HEK293 (cell line): Measurements from ENCODE around the gene AGRN.

Experiments
- CTCF ChIA-PET: fragments of 350-600 bp; formaldehyde crosslinking; extraction: SDS; loops from one replicate; lab custom pipeline; 2021; ENCODE audit warnings: antibody characterized with exemption; lab: Yijun Ruan, JAX
- POLR2A ChIA-PET: fragments of 300-600 bp; formaldehyde crosslinking; extraction: SDS; loops from one replicate; lab custom pipeline; 2020; ENCODE audit warnings: antibody characterized with exemption, inconsistent platforms; lab: Yijun Ruan, JAX
- H3K27ac ChIP-seq: fragments of 200-500 bp; sonication (Bioruptor generic); 2 replicates; pipeline ENCODE4 v1.5.1; 2014; ENCODE audit warnings: low read depth, low read length, control low read depth, inconsistent platforms; ENCODE audit errors: extremely low read depth
- H3K36me3 ChIP-seq, 2 experiments: fragments of 200-500 bp in 1 of 2; sonication (Bioruptor generic) in 1 of 2; 1 replicate in 1 of 2; 2 replicates in 1 of 2; pipeline ENCODE4 v1.5.1; 2014 to 2017; ENCODE audit warnings: inconsistent platforms in 2 of 2, low read length in 2 of 2; ENCODE audit not compliant: control insufficient read depth in 2 of 2, insufficient read depth in 1 of 2
- H3K4me1 ChIP-seq: fragments of 200-500 bp; sonication (Bioruptor generic); 2 replicates; pipeline ENCODE4 v1.5.1; 2014; ENCODE audit warnings: mild to moderate bottlenecking, low read length, inconsistent platforms; ENCODE audit not compliant: control insufficient read depth, insufficient read depth
- H3K4me3 ChIP-seq: 2 replicates; pipeline ENCODE4 v1.5.1; 2011; ENCODE audit warnings: low read depth, mild to moderate bottlenecking, control low read depth, low read length, moderate library complexity
- H3K9me3 ChIP-seq: fragments of 200-500 bp; sonication (Bioruptor generic); 2 replicates; pipeline ENCODE4 v1.5.1; 2014; ENCODE audit warnings: low read depth, low read length, inconsistent platforms; ENCODE audit not compliant: control insufficient read depth, insufficient read depth
- GLIS2 ChIP-seq: fragments of 450-650 bp; formaldehyde crosslinking; IDR thresholded peaks from 2 replicates; pipeline ENCODE4 v1.5.1; 2016; ENCODE audit warnings: missing biosample characterization, missing genetic modification characterization
- KLF1 ChIP-seq: fragments of 450-650 bp; formaldehyde crosslinking; IDR thresholded peaks from 2 replicates; pipeline ENCODE4 v1.5.1; 2016; ENCODE audit warnings: missing biosample characterization, missing genetic modification characterization
- KLF7 ChIP-seq: fragments of 450-650 bp; formaldehyde crosslinking; IDR thresholded peaks from 2 replicates; pipeline ENCODE4 v1.5.1; 2016; ENCODE audit warnings: missing biosample characterization, missing genetic modification characterization, borderline replicate concordance
- MEIS1 ChIP-seq: sonication (generic); formaldehyde crosslinking; IDR thresholded peaks from 2 replicates; pipeline ENCODE4 v1.8.1; 2022; ENCODE audit warnings: missing genetic modification reagents, mild to moderate bottlenecking, borderline replicate concordance
- REPIN1 ChIP-seq: fragments of 450-650 bp; formaldehyde crosslinking; IDR thresholded peaks from 2 replicates; pipeline ENCODE4 v1.5.1; 2017; ENCODE audit warnings: missing biosample characterization, missing genetic modification characterization, low read depth
- SCRT2 ChIP-seq: fragments of 450-650 bp; formaldehyde crosslinking; IDR thresholded peaks from 2 replicates; pipeline ENCODE4 v1.5.1; 2016; ENCODE audit warnings: missing biosample characterization, missing genetic modification characterization
- TRIM28 ChIP-seq: IDR thresholded peaks from 2 replicates; pipeline ENCODE4 v1.6.1; 2011; ENCODE audit warnings: low read length, control low read depth, borderline replicate concordance
- ZNF10 ChIP-seq: fragments of 450-650 bp; formaldehyde crosslinking; IDR thresholded peaks from 2 replicates; pipeline ENCODE4 v1.5.1; 2017; ENCODE audit warnings: missing biosample characterization, missing genetic modification characterization
- ZNF157 ChIP-seq: fragments of 450-650 bp; formaldehyde crosslinking; IDR thresholded peaks from 2 replicates; pipeline ENCODE4 v1.5.1; 2016; ENCODE audit warnings: missing biosample characterization, missing genetic modification characterization
- ZNF19 ChIP-seq: fragments of 450-650 bp; formaldehyde crosslinking; IDR thresholded peaks from 2 replicates; pipeline ENCODE4; 2016; ENCODE audit warnings: missing biosample characterization, missing genetic modification characterization, low read depth
- ZNF341 ChIP-seq: fragments of 450-650 bp; formaldehyde crosslinking; IDR thresholded peaks from 2 replicates; pipeline ENCODE4; 2016; ENCODE audit warnings: low read depth, missing biosample characterization, missing genetic modification characterization
- ZNF433 ChIP-seq: fragments of 450-650 bp; formaldehyde crosslinking; IDR thresholded peaks from 2 replicates; pipeline ENCODE4 v1.5.1; 2016; ENCODE audit warnings: missing biosample characterization, missing genetic modification characterization, low read depth
- ZNF501 ChIP-seq: fragments of 450-650 bp; formaldehyde crosslinking; IDR thresholded peaks from 2 replicates; pipeline ENCODE4 v1.5.1; 2016; ENCODE audit warnings: missing biosample characterization, missing genetic modification characterization
- ZNF514 ChIP-seq: fragments of 450-650 bp; formaldehyde crosslinking; IDR thresholded peaks from 2 replicates; pipeline ENCODE4 v1.5.1; 2016; ENCODE audit warnings: missing biosample characterization, missing genetic modification characterization
- ZNF555 ChIP-seq: fragments of 450-650 bp; formaldehyde crosslinking; conservative IDR thresholded peaks from 2 replicates; pipeline ENCODE4 v1.5.1; 2017; ENCODE audit warnings: missing biosample characterization, mild to moderate bottlenecking, missing genetic modification characterization, inconsistent platforms
- ZNF623 ChIP-seq: fragments of 450-650 bp; formaldehyde crosslinking; IDR thresholded peaks from 2 replicates; pipeline ENCODE4 v1.5.1; 2016; ENCODE audit warnings: missing biosample characterization, missing genetic modification characterization
- ZNF626 ChIP-seq: fragments of 450-650 bp; sonication (Bioruptor Pico); formaldehyde crosslinking; IDR thresholded peaks from 2 replicates; pipeline ENCODE4 v1.5.1; 2018; ENCODE audit warnings: missing biosample characterization, missing genetic modification characterization, inconsistent platforms
- ZNF629 ChIP-seq: fragments of 450-650 bp; formaldehyde crosslinking; IDR thresholded peaks from 2 replicates; pipeline ENCODE4 v1.5.1; 2017; ENCODE audit warnings: missing biosample characterization, missing genetic modification characterization
- ZNF670 ChIP-seq: fragments of 450-650 bp; formaldehyde crosslinking; IDR thresholded peaks from 2 replicates; pipeline ENCODE4 v1.5.1; 2016; ENCODE audit warnings: missing biosample characterization, missing genetic modification characterization, low read depth
- ZNF785 ChIP-seq: fragments of 450-650 bp; formaldehyde crosslinking; IDR thresholded peaks from 2 replicates; pipeline ENCODE4 v1.5.1; 2016; ENCODE audit warnings: missing biosample characterization, missing genetic modification characterization
- ZNF843 ChIP-seq: fragments of 450-650 bp; formaldehyde crosslinking; IDR thresholded peaks from 2 replicates; pipeline ENCODE4 v1.5.1; 2016; ENCODE audit warnings: missing biosample characterization, missing genetic modification characterization
- TF ChIP-seq, protein P1 (sequence below): fragments of 450-650 bp; formaldehyde crosslinking; IDR thresholded peaks from 2 replicates; pipeline ENCODE4 v1.5.1; 2017; ENCODE audit warnings: missing biosample characterization, missing genetic modification characterization
- TF ChIP-seq, protein P2 (sequence below): fragments of 450-650 bp; formaldehyde crosslinking; IDR thresholded peaks from 2 replicates; pipeline ENCODE4 v1.5.1; 2016; ENCODE audit warnings: missing biosample characterization, missing genetic modification characterization
- TF ChIP-seq, protein P3 (sequence below): fragments of 450-650 bp; formaldehyde crosslinking; IDR thresholded peaks from 2 replicates; pipeline ENCODE4 v1.5.1; 2016; ENCODE audit warnings: missing biosample characterization, missing genetic modification characterization

The AGRN gene

DNA sequence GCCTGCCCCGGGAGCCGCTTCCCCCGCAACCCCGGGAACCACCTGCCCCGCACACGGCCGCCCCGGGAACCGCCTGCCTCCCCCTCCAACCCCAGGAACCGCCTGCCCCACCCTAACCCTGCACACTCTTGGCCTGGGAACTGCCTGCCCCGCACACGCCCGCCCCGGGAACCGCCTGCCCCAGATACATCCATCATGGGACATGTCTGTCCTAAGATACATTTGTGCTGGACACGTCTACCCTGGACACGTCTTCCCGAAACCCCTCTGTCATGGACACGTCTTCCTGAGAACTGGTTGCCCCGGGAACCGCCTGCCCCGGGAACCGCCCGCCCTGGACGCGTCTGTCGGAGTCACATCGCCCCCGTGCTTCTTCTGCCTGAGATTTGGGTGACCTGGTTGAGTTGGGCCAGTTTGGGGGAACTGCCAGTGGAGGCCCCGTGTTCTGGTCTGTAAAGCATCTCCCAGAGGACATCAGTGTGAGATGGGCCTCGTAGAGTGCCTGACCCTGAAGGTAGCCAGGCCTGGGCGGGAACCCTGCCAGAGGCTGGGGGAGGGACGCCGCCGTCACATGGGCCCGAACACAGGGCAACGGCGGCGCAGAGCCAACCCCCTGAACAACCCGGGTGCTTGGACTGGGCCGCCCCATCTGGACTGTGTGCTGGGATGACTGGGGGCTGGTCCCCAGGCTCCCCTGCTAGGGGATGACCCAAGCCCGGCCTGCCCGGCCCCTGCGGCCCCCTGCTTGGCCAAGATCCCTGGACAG is 41.7 kb upstream of the AGRN start:
- Histone ChIP-seq H3K9me3 (no peaks in the 10 kb centered on the region), H3K4me3 (no peak overlapping the region), H3K27ac (no peak overlapping the region), H3K4me1 (peaks cover 3% of the 10 kb centered on the region; the same call in 1 of the 2 replicates), H3K36me3 (no peaks in the 10 kb centered on the region)
- ChIA-PET POLR2A (no interaction called here), CTCF (no interaction called here)
- TF ChIP-seq KLF1 (tag by site-specific recombination), result peak; percentile 87
- no peak for TF ChIP-seq ZNF670 (tag by site-specific recombination)
- peak; percentile 50; the same call in 1 of the 2 replicates for TF ChIP-seq KLF7 (tag by site-specific recombination)
- TF ChIP-seq GLIS2 (tag by site-specific recombination), result 0 out of 2 replicates have a peak, but pooled peaks have one; percentile 20

DNA sequence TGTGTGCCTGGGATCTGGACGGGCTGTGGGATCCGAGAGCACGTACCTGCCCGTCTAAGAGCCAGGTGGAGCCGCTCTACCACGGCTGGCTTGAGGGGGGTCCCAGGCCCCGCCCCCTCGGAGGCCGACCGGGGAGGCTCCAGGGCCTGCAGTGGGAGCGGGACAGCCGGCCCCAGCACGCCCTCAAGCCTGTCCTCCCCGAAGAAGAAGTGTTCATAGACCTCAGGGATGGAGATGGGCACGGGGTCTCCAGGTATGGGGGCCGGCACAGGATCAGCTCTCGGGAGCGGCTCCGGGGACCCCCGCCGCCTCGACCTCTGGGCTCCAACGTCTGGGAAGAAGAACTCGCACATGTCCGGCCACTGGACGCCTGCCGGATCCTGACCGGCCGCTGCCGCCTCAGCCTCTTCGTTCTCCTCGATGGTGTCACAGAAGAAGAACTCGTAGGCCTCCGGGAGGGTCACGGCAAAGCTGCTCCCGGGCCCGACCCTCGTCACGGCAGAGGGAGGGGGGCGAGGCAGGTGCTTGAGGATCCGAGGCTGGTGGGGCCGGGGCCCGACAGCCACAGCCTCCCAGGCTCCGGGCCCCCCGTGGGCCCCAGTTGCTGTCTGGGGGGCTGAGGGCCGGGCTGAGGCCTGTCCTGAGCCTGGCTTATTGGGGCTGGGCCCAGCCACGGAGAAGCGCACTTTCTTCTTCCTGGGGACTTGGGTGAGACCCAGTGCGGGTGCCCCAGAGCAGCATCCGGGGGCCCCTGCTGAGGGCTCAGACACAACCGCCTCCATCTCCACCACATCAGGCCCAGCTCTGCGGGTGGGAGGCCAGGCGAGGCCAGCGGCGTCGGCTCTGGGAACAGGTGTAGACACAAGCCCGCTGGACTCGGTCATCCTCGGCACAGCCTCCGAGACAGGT is 40.8 kb upstream of the AGRN start:
- TF ChIP-seq, protein P1, sequence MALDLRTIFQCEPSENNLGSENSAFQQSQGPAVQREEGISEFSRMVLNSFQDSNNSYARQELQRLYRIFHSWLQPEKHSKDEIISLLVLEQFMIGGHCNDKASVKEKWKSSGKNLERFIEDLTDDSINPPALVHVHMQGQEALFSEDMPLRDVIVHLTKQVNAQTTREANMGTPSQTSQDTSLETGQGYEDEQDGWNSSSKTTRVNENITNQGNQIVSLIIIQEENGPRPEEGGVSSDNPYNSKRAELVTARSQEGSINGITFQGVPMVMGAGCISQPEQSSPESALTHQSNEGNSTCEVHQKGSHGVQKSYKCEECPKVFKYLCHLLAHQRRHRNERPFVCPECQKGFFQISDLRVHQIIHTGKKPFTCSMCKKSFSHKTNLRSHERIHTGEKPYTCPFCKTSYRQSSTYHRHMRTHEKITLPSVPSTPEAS (tag by site-specific recombination), result no peak
- TF ChIP-seq GLIS2 (tag by site-specific recombination), result 0 out of 2 replicates have a peak, but pooled peaks have one; percentile 6
- ChIA-PET CTCF (interaction anchor here (0.6 to 1.0 kb wide), 2 partner anchors 25 to 84 kb away, joined by 4 read pairs; no protein-coding TSS in a partner anchor), POLR2A (no interaction called here)
- no peaks in the 10 kb centered on the region for H3K9me3 ChIP-seq
- no peak overlapping the region for H3K4me3 ChIP-seq
- H3K4me1 ChIP-seq, result peaks cover 3% of the 10 kb centered on the region; the same call in 1 of the 2 replicates
- H3K27ac ChIP-seq, result no peak overlapping the region
- H3K36me3 ChIP-seq, result no peaks in the 10 kb centered on the region

DNA sequence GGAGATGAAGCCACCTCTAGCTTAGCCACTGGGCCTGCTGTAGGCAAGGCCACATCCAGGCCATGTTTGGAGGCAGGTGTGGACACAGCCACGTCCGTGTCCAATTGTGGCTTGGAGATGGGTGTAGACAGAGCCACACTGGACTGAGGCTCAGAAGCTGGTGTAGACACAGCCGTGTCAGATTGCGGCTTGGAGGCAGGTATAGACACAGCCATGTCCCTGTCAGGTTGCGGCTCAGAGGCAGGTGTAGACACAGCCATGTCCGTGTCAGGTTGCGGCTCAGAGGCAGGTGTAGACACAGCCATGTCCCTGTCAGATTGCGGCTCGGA is 40.2 kb upstream of the AGRN start:
- CTCF ChIA-PET, result interaction anchor here (0.6 to 1.0 kb wide), 2 partner anchors 25 to 84 kb away, joined by 4 read pairs; no protein-coding TSS in a partner anchor
- POLR2A ChIA-PET, result no interaction called here
- TF ChIP-seq ZNF341 (tag by site-specific recombination) (no peak), ZNF19 (no peak), ZNF555 (tag by site-specific recombination) (no peak), ZNF785 (tag by site-specific recombination) (no peak), ZNF514 (no peak), REPIN1 (tag by site-specific recombination) (no peak), ZNF626 (tag by site-specific recombination) (no peak), TRIM28 (no peak), ZNF157 (tag by site-specific recombination) (no peak), SCRT2 (tag by site-specific recombination) (no peak), MEIS1 (CRISPR knock-in tag) (no peak), ZNF10 (tag by site-specific recombination) (no peak), ZNF629 (tag by site-specific recombination) (no peak), ZNF623 (no peak), ZNF433 (no peak), ZNF843 (tag by site-specific recombination) (no peak), ZNF501 (no peak)
- TF ChIP-seq, protein P2, sequence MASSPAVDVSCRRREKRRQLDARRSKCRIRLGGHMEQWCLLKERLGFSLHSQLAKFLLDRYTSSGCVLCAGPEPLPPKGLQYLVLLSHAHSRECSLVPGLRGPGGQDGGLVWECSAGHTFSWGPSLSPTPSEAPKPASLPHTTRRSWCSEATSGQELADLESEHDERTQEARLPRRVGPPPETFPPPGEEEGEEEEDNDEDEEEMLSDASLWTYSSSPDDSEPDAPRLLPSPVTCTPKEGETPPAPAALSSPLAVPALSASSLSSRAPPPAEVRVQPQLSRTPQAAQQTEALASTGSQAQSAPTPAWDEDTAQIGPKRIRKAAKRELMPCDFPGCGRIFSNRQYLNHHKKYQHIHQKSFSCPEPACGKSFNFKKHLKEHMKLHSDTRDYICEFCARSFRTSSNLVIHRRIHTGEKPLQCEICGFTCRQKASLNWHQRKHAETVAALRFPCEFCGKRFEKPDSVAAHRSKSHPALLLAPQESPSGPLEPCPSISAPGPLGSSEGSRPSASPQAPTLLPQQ (tag by site-specific recombination), result no peak
- TF ChIP-seq, protein P3, sequence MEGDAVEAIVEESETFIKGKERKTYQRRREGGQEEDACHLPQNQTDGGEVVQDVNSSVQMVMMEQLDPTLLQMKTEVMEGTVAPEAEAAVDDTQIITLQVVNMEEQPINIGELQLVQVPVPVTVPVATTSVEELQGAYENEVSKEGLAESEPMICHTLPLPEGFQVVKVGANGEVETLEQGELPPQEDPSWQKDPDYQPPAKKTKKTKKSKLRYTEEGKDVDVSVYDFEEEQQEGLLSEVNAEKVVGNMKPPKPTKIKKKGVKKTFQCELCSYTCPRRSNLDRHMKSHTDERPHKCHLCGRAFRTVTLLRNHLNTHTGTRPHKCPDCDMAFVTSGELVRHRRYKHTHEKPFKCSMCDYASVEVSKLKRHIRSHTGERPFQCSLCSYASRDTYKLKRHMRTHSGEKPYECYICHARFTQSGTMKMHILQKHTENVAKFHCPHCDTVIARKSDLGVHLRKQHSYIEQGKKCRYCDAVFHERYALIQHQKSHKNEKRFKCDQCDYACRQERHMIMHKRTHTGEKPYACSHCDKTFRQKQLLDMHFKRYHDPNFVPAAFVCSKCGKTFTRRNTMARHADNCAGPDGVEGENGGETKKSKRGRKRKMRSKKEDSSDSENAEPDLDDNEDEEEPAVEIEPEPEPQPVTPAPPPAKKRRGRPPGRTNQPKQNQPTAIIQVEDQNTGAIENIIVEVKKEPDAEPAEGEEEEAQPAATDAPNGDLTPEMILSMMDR, result no peak
- TF ChIP-seq, all 188 proteins: peak for 0

More for the DNA sequence above, 40.2 kb upstream of the AGRN start:
- Histone ChIP-seq H3K4me1 (peaks cover 3% of the 10 kb centered on the region; the same call in 1 of the 2 replicates), H3K36me3 (no peaks in the 10 kb centered on the region), H3K27ac (no peak overlapping the region), H3K9me3 (no peaks in the 10 kb centered on the region), H3K4me3 (no peak overlapping the region)
